T1000 (cell line): ENCODE results near the gene LY6G5C.

ENCODE experiments used
- DNase-seq: peaks from one replicate; lab custom pipeline; 2025; ENCODE audit warnings: mixed read lengths; lab: John Stamatoyannopoulos, UW

Gene LY6G5C

DNA sequence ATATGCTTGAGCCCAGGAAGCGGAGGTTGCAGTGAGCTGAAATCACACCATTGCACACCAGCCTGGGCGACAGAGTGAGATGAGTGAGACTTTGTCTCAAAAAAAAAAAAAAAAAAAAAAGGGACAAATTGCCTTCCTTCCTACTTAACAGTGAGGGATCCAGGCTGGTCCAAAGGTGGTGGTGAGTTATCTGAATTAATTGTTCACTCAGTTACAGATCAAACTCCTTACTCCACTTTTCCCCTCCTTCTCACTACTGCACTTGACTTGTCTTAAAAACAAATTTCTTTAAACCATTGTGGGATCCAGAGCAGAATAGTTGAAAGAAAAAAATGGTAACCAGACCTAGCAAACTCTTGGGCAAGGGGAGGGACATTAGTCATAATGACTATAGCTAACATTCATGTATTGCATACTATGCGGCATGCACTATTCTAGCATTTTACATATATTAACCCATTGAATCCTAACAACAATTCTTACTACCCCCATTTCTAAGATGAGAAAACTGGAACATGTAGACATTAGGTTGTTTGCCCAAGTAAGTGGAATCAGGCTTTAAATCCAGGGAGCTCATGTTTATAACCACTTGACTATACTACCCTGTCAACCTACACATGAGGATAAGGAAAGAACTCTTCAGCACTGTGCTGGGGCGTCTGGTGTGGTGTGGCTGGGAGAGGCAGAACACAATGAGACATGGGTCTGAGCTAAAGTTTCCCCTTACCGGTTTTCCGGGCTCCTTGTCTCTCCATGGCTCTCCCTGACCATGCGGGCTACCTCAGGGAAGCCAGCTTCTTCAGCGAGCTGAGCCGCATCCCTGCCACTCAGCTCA, 17.5 kb downstream of the LY6G5C start:
- DNase-seq: no peak

DNA sequence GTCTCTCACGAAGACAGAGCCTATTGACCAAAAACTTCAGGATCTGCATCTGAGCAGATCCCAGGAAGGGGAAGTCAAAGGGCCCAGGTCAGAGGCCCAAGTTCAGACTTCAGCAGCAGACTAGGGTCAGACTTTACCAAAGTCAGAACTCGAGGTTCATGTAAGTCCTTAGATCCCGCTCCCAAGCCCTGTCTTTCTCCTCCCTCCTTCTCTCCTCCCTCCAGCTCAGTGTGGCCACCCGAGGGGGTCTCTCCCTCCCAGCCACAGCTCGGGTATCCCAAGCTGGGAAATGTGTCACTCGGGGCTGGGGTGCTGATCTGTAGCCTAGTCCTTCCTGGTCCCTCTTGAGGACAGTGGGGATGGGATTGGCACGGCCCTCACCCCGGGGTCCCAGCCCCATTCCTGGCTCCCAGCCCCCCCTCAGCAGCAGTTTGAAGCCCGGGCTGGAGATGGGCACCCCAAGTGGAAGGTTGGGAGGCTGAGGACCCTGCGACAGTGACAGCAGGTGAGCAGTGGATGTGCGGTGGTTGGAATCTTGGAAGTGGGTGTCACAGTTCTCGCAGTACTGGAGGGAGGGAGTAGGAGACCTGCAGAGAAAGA, 18.6 kb downstream of the LY6G5C start:
- no peak for DNase-seq

DNA sequence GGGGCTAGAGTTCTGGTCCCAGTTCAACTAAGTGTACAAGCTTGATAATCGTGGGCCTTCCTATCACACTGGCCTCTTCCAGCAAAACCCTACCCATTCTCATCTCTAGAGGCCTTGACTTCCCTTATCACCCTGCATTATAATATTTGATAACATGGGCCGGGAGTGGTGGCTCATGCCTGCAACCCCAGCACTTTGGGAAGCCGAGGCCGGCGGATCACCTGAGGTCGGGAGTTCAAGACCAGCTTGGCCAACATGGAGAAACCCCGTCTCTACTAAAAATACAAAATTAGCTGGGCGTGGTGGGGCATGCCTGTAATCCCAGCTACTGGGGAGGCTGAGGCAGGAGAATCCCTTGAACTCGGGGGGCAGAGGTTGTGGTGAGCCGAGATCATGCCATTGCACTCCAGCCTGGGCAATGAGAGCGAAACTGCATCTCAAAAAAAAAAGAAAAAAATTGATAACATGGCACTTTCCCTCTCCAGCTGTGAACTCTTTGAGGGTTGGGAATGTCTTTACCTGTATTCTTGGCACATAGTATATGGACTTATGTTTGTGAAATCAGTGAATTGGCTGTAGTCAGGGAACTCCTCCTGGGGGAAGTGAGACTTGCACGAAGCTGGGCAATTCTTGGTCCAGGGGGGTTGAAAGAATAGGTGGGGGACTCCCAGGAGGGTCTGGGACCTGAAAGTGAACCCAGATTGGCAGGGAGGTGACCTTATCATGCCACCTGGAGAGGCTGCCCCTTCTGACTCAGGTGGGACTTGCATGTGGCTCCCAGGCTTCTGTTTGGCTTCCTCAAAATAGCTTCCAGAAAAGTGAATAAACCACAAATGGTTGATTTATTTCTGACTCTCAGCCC, 19.4 kb downstream of the LY6G5C start:
- no peak for DNase-seq

DNA sequence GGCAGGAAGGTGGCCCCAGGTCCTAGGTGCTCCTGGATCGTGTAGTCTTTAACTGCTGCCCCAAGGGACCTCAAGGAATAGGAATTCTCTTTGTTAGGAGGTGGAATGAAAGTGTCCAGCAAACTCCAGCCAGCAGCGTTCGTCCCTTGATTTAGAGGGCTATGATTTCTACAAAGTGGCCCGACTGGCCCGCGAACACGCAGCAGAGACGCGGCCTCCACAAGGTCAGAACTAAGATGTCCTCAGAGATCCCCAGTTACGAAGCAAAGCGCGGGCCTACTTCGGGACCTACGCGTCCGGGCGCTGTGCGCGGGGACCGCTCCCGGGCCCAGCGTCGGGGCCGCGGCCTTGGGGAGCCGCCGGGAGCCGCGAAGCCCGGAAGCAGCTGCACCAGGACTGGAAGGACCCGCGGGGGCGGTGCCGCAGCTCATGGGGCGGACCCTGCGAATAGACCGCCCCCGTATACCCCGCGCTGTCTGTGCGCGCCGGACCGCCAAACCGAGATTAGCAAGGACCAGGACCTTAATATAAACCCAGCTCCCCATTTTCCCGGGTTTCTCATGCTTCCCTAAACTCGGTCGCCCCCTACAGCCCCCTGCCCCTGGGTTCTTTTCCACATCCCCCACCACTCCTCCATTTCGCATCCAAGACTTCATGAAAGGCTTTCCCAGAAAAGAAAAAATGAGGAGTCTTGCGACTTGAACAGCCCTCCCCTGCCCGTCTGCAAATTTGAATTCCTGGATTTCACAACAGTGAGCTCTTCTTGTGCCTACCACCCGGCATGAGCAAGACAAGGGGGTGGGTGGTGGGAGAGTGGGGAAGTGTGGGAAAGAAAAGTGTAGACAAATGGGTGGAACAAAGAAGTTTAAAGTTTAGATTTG, 20.2 kb downstream of the LY6G5C start, which contains the start of gene C6orf47:
Gene C6orf47 (minus strand): TSS at position 398 of the 881 bp plus-strand sequence. CDS start 831 bp downstream, outside the sequence.
- DNase-seq: peak; percentile 58

DNA sequence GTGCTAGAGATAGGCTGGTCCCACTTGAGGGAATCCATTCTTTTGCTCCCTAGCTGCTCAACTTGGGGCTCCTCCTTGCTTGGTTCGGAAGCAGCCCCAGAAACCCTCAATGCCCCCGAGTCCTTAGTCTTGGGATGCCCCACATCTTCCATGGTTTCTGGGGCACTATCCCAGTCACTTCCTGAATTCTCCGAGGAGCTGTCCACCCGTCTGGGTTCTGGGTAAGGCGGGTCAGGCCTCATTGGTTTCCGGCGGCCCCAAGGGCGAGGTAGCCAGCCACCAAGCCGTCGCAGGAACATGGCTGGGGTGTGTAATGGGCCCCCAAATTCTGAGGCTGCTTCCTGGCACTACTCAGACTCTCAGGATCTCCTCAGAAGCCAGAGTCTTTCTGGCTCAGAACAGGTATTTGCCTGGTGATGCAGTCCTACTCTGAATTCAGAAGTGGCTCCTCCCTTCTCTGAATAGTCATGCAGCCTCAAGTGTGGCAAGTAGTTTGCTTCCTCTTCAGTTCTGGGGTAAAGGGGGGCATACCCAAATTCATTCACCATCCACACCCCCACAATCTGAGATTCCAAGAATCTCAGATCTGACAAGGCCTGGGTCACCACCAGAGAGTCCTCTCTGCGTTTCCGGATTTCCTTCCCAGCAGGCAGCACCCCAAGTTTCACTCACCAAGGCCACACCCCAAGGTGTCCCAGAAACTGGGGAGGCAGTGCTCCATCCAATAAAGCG, 21.1 kb downstream of the LY6G5C start:
- no peak for DNase-seq

DNA sequence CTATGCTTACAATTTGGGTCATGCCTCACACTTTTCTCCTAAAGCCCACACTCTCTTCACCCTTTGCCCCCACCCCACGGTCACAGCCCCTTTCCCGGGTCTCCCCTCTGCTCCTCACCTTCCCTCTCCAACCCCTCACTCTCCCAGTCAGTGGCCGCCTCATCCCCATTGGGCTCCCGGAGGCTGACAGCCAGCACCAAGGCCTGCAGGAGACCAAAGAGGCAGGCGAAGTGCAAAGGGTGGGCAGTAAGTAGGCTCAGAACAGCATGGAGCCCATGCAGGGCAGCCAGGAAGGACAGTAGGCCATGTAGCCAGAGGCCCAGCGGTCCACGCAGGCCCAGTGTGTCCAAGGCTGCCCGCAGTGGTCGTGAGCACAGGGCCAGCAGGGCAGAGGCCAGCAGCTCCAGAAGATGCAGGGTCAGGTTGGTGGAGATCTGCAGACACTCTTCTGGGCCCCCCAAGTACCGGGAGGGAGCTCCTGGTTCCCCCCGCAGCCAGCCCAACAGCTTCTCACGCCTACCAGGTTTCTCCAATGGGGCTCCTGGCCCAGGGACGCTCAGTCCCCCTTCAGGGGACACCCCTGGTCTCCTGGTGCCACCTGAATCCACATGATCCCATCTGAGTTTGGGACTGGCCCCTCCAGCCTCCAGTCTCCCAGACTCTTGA, 21.8 kb downstream of the LY6G5C start:
- DNase-seq: no peak

DNA sequence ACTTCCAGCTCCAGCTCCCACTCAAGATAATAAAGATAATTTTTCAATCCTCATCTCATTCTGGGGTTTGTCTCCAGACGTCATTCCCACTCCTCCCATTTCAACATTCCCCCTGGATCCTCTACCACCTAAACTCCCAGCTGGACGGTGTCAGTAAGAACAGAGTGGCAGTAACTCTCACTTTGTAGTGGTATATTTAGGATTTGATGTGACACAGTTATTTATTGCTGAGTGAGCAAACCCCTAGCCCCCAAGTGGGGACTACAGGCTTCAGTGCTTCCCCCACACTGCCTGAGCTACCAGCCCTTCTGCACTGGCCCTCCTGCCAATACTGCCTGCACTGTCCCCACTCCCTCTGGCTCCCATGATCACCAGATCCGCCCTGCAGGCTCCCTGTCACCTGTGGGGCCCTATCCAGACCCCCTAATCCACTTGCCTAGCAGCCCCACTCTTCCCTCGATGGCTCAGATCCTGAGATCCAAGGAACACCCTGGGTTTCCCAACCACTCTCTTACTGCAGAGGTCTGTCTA, 22.6 kb downstream of the LY6G5C start:
- no peak for DNase-seq

DNA sequence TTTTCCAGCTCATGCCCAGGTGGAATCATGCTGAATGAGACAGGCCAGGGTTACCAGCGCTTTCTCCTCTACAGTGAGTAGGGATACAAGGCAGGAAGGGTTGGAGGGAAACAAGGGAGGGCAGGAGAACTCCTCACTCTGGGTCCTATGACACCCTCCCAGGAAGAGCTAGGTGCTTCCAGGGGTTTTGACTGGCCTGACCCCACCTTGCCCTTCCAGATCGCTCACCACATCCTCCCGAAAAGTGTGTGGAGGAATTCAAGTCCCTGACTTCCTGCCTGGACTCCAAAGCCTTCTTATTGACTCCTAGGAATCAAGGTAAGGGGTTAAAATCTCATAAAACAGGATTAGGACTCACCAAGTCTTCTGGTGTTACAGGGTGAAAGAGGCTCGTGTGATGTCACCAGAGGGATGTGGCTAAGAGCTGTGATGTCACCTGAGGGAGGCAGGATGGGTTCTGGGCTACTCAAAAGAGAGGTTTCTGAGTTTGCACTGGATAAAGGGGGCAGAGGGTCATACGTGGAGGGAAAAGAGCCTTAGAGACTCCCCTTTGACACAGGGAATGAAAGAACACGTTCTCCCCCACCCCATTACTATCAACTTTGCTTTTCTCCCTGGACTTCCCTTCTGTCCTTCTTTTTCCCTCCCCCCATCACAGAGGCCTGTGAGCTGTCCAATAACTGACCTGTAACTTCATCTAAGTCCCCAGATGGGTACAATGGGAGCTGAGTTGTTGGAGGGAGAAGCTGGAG, 23.3 kb downstream of the LY6G5C start:
- DNase-seq: no peak

DNA sequence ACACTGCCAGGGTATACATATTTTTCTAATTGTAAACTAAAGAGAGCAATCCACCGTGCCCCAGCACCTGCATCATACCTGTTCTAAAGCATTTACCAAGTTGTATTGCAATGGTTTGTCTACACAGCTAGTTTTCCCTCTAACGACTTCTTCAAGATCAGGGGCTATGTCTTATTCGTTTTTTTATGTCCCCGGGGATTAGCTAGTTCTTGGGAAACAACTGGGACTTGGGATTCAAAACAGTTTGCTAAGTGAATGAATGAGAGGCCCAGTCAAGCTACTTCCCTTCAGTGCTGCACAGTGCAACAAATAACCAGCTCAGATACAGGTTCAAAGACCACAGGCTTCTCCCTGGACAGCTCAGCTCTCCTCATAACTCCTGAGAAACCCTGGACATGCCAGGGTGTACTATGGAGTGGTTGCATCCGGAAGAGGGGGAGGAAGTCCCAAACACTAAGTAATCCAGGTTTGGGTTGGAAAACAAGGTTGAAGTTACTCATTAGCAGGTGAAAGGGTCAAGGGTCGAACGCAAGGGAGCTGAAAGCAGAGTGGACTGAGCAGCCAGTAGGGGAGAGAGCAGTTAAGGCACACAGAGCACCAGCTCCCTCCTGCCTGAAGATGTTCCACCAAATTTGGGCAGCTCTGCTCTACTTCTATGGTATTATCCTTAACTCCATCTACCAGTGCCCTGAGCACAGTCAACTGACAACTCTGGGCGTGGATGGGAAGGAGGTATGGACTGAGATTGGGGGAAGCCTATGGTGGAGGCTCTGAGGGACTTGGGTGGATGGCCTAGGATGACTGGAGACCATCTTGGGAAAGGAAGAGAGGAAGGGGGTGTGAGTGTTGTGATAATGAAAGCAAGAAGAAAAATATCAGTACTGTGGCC, 25.3 kb downstream of the LY6G5C start, which contains the start of gene APOM:
Gene APOM (plus strand): TSS at position 546 of the 889 bp plus-strand sequence. CDS start 73 bp downstream, at position 619.
- DNase-seq: no peak

DNA sequence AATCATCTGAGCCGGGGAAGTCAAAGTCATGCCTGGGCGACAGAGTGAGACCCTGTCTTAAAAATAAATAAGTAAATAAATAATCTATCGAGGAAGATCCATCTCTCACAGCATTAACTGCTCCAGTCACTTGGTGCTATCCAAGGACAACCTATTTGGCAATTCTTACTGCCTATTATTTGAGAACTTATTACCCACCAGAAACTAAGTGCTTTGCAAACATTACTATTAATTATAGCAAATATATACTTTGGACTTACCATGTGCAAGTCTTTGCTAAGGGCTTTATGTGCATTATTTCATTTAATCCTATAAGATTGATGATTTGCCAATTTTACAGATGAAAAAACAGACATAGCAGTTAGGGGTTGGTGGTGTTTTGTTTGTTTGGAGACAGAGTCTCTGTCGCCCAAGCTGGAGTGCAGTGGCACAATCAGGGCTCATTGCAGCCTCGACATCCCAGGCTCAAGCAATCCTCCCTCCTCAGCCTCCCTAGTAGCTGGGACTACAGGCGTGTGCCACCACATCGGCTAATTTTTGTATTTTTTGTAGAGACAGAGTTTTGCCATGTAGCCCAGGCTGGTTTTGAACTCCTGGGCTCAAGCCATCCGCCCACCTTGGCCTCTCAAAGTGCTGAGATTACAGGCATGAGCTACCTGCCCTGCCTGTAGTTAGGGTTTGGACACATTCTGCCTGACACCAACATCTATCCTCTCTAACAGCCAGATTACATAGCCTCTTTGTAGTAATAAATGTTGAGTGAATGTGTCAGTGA, 26.1 kb downstream of the LY6G5C start:
- no peak for DNase-seq

DNA sequence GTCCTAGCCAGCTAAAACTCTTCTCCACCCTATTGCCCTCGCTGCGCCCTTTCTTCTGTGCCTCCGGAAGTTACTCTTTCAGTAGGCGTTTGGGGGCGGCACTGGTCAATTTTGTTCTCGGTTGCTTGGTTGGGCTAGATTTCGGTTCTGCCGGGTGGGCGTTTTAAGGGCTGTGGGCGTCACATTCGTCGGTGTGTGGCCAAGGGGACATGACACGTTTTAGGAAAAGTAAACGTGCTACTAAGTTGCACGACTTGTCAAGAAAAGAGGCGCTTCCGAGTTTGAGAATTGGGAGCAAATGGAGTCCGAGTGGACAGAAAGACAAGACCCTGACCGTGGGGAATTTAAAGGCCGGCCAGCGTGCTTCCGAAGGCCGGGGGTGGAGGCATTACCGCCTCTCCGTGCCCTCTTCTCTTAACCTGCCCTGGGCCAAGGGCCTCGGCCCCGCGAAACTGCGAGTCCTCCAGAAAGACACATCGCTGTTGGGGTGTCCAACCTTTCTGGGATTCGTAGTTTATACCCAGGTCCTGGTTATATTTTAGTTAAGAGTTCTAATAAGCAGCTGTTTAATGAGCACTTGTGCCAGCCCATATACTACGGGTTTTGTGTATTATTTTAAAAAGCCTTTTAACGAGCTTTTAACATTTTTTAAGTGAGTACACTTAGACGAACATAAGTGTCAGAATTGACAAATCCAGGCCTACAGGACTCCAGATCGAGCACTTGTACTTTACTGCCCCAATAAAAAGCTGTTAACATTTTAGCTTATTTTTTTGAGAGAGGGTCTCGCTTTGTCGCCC, 27.7 kb downstream of the LY6G5C start:
- DNase-seq: no peak

DNA sequence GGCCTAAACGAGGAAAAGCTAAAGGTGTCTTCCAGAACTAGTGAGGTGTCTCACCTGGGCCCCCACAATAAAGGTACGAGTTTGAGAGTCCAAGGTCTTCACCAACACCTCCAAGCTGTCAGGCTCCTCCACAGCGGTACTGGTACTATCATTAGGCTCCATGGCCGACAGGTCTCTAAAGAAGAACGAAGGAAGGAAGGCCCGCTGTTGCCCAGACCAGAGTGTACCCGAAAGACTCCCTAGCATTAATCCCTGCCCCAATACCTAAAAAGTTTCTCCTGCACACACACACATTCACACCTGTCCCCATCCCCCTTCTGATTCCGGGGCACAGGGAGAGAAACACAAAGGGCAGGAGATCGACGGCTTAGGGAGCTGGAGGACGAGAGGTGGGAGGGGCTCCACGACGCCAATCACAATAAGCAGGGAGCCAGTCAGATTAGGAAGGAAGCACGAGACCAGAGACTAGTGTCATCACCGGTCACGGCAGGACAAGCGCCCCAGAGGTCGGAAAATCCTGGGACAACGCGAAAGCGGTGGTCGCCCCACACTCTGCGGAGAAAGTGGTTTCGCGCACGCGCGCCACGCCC, 29.2 kb downstream of the LY6G5C start:
- peak; percentile 80 for DNase-seq

DNA sequence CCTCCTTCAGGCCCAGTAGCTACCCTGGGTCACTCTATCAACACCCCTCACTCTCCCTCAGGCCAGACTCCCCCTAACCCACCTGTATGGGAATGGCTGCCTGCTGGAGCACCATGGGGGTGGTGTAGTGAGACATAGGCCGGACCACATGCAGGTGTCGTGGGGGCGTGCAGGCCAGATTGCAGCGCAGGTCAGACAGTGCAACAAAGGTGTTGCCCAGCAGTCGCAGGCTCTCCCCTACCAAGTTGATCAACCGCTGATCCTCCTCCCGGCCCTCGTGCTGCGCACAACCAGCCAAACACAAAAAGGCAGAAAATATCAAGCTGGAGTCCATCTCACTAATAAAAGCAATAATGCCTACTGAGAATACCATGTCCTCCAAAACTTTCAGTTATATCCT, 35.5 kb downstream of the LY6G5C start:
- no peak for DNase-seq

DNA sequence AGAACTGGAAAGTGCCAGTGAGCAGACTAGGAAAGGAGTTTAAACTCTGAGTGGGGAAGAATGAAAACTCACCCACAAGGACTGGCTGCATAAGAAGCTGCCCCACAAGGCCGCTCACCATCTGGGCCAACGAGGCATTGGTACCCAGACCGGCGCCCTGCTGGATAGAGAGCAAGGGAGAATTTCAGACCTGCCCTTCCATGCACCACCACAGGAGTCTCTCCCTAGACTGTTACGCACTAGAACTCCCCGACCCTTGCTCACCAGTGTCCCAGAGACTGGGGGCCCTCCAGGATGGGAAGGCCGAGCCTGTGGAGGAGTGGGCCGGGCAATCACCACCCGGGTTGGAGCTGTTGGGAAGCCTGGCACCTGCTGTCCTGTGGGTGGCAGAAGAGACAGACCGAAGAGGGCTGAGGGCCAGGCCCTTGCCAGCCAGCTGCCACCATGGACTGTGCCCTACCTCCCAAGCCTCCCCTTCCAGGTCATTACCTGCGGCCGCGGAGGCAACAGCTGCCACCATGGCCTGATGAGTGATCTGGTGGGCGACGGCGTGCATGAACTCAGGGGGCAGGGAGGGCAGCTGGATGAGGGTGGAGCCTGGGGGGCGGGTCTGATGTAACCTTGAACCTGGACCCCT, 36.9 kb downstream of the LY6G5C start:
- no peak for DNase-seq

DNA sequence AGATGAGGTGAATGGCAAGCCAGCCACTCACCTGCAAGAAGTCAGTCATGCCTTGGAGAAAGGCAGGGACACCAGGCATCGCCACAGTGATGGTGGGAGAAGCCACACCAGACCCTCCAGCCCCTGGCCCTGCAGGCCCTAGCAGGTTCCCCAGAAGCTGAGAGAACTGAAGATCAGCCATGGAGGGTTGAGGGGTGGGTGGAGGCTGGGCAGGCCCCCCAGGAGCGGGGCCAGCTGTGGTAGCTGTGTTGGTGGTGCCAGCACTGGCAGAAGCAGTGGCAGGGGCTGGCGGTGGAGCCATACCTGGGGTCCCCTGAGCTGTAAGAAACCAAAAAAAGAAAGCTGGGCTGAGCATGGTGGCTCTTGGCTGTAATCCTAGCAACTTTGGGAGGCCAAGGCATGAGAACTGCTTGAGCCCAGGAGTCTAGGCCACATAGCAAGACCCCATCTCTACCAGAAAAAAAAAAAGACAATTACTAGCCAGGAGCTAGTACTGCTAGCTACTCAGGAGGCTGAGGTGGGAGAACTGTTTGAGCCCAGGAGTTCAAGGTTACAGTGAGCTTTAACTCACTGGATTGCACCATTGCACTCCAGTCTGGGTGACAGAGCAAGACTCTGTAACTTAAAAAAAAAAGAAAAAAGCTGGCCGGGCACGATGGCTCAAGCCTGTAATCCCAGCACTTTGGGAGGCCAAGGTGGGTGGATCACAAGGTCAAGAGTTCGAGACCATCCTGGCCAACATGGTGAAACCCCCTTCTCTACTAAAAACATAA, 37.9 kb downstream of the LY6G5C start:
- no peak for DNase-seq
